Measurements from ENCODE around the gene MSI2.

DNA sequence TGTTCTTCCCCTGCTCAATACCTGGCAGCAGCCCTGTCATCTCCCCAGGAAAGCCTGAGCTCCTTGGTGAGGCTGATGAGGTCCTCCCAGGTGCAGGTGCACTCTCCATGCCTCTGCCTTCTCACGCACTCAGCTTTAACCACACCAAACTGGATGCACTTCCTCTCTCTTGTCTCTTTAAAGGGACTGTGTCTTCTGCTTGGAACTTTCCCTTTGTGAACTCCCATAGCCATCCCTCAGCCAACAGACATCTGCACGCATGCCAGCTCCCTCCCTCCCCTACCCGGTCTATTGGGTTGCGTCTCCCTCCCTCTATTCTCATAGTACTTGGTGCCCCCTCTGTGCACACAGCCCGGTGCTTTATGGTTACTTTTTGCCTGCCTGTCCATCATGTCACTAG lies 231.2 kb downstream of the MSI2 start:
- TF ChIP-seq ELF4 (IDR thresholded peaks at IDR 0.05) = no peak
- no peak for TF ChIP-seq BHLHE40 (IDR thresholded peaks at IDR 0.05; ENCODE audit: borderline replicate concordance)
- TF ChIP-seq SP1 (IDR thresholded peaks at IDR 0.05) = no peak
- no peak for TF ChIP-seq HDGF (IDR thresholded peaks at IDR 0.05; ENCODE audit: borderline replicate concordance)
- no peak for TF ChIP-seq ARNT (IDR thresholded peaks at IDR 0.05)
- TF ChIP-seq LEF1 (IDR thresholded peaks at IDR 0.05; ENCODE audit: borderline replicate concordance) = no peak
- no peak for TF ChIP-seq L3MBTL2 (conservative IDR thresholded peaks at IDR 0.05)
- TF ChIP-seq ZNF384 (IDR thresholded peaks at IDR 0.05) = no peak
- no peak for TF ChIP-seq FOXM1 (IDR thresholded peaks at IDR 0.05; ENCODE audit: borderline replicate concordance)
- TF ChIP-seq NFRKB (IDR thresholded peaks at IDR 0.05) = no peak
- TF ChIP-seq SUZ12 (IDR thresholded peaks at IDR 0.05) = no peak
- TF ChIP-seq, protein P1, sequence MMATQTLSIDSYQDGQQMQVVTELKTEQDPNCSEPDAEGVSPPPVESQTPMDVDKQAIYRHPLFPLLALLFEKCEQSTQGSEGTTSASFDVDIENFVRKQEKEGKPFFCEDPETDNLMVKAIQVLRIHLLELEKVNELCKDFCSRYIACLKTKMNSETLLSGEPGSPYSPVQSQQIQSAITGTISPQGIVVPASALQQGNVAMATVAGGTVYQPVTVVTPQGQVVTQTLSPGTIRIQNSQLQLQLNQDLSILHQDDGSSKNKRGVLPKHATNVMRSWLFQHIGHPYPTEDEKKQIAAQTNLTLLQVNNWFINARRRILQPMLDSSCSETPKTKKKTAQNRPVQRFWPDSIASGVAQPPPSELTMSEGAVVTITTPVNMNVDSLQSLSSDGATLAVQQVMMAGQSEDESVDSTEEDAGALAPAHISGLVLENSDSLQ (IDR thresholded peaks at IDR 0.05) = no peak

All from HEK293T (cell line).